ENCODE results near the gene NEDD4L.

Gene NEDD4L

GRCh38 chr18:58271770-58272169, 227.7 kb downstream of the NEDD4L start:
- TF ChIP-seq CTCF (IDR thresholded peaks at IDR 0.05; ENCODE audit: insufficient read depth, low read length, missing control alignments), result no peak
- POLR2A ChIA-PET, result no interaction called here

GRCh38 chr18:58272209-58272608, 228.2 kb downstream of the NEDD4L start:
- ChIA-PET CTCF (interaction anchor here (1.0 kb wide), 1 partner anchor 9 kb away, joined by 3 read pairs; no protein-coding TSS in a partner anchor), POLR2A (no interaction called here)
- no peak for DNase-seq (ENCODE audit: low read depth, low spot score)
- no peak overlapping the region for H3K4me3 ChIP-seq (ENCODE audit: low read depth, low read length)
- TF ChIP-seq CTCF (IDR thresholded peaks at IDR 0.05; ENCODE audit: insufficient read depth, low read length, missing control alignments), result no peak

More at GRCh38 chr18:58271770-58272169, 227.7 kb downstream of the NEDD4L start:
- CTCF ChIA-PET, result interaction anchor here (1.0 kb wide), 1 partner anchor 9 kb away, joined by 3 read pairs; no protein-coding TSS in a partner anchor
- no peak overlapping the region for H3K4me3 ChIP-seq (ENCODE audit: low read depth, low read length)
- DNase-seq (ENCODE audit: low read depth, low spot score), result no peak

GRCh38 chr18:58272779-58273435, 228.9 kb downstream of the NEDD4L start:
- TF ChIP-seq CTCF (IDR thresholded peaks at IDR 0.05; ENCODE audit: insufficient read depth, low read length, missing control alignments), result no peak
- ChIA-PET CTCF (interaction anchor here (1.0 to 1.3 kb wide), 3 partner anchors 9 to 49 kb away, joined by 3 to 4 read pairs (median 3); no protein-coding TSS in a partner anchor), POLR2A (no interaction called here)
- no peak for DNase-seq (ENCODE audit: low read depth, low spot score)
- no peak overlapping the region for H3K4me3 ChIP-seq (ENCODE audit: low read depth, low read length)

- H3K4me3 ChIP-seq (ENCODE audit: low read depth, low read length), result no peak overlapping the region
- ChIA-PET POLR2A (no interaction called here), CTCF (interaction anchor here (1.0 kb wide), 1 partner anchor 24 kb away, joined by 3 read pairs; no protein-coding TSS in a partner anchor)
- no peak for DNase-seq (ENCODE audit: low read depth, low spot score)
- TF ChIP-seq CTCF (IDR thresholded peaks at IDR 0.05; ENCODE audit: insufficient read depth, low read length, missing control alignments), result no peak
These were observed 231.2 kb downstream of the NEDD4L start for GRCh38 chr18:58275176-58275575.

GRCh38 chr18:58276789-58277739, 233.0 kb downstream of the NEDD4L start:
- H3K4me3 ChIP-seq (ENCODE audit: low read depth, low read length), result no peak overlapping the region
- POLR2A ChIA-PET, result no interaction called here
- CTCF ChIA-PET, result no interaction called here
- DNase-seq (ENCODE audit: low read depth, low spot score), result no peak
- no peak for TF ChIP-seq CTCF (IDR thresholded peaks at IDR 0.05; ENCODE audit: insufficient read depth, low read length, missing control alignments)

All from AG04449 (cell line).